Measurements from ENCODE around the gene SNRPD3. TPM values are rescaled to one million over a fixed set of nuclear protein-coding genes. Genes with fewer than 3 reads are reported as not detected.
"Not testable (repeated sequence)": the region's sequence is repeated elsewhere in the genome, so short reads cannot be mapped to it uniquely, and the experiment has no call there.

SNRPD3 gene
- total RNA-seq, 1 donor from 2014 or later = 103 TPM

DNA sequence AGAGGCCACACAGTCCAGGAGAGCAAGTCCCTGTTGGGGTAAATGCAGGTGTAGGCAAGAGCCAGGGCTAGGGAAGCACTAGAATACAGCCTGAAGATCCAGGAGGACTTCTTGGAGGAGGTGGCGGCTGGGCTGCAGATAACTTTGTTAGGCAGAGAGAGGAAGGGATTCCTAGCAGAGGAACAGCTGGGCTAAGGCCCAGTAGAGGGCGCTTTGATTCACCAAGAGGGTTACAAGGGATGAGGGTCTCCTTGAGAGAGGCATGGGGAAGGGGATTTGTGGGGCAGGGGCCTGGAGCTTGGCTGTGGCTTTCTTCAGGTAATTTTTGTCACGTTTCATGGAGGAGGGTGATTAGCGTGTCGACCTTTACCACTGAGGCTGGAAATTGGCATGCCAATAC is 65.4 kb downstream of the SNRPD3 start:
- not testable (repeated sequence) for H3K27me3 Mint-ChIP-seq (ENCODE audit: unreplicated experiment); H3K9me3 Mint-ChIP-seq (ENCODE audit: unreplicated experiment); H3K27ac Mint-ChIP-seq (ENCODE audit: unreplicated experiment); H3K4me1 Mint-ChIP-seq (ENCODE audit: unreplicated experiment); H3K4me3 Mint-ChIP-seq (ENCODE audit: unreplicated experiment); DNase-seq (ENCODE audit: low spot score); H3K36me3 Mint-ChIP-seq (ENCODE audit: low read depth, unreplicated experiment)

GRCh38 chr22:24622596-24622995 is 66.8 kb downstream of the SNRPD3 start:
- not testable (repeated sequence) for DNase-seq (ENCODE audit: low spot score); H3K27ac Mint-ChIP-seq (ENCODE audit: unreplicated experiment); H3K4me1 Mint-ChIP-seq (ENCODE audit: unreplicated experiment); H3K9me3 Mint-ChIP-seq (ENCODE audit: unreplicated experiment); H3K27me3 Mint-ChIP-seq (ENCODE audit: unreplicated experiment); H3K4me3 Mint-ChIP-seq (ENCODE audit: unreplicated experiment); H3K36me3 Mint-ChIP-seq (ENCODE audit: low read depth, unreplicated experiment)

Other genes with a start within 250 kb of the SNRPD3 start
- 18.5 TPM for gene ADORA2A, start 128.4 kb upstream of the SNRPD3 start, total RNA-seq (ENCODE audit: unreplicated experiment)
- gene UPB1, start 60.7 kb upstream of the SNRPD3 start, total RNA-seq (ENCODE audit: unreplicated experiment) = 0.13 TPM
- gene GUCD1, start 861 bp upstream of the SNRPD3 start, total RNA-seq (ENCODE audit: unreplicated experiment) = 83.8 TPM
- gene LRRC75B, start 37.1 kb downstream of the SNRPD3 start, total RNA-seq (ENCODE audit: unreplicated experiment) = 26.9 TPM
- gene GGT1, start 47.2 kb downstream of the SNRPD3 start, total RNA-seq (ENCODE audit: unreplicated experiment) = 4.6 TPM
- not detected for gene PIWIL3, start 218.7 kb downstream of the SNRPD3 start, total RNA-seq (ENCODE audit: unreplicated experiment)